GM18507 (cell line): ENCODE measurements around the gene CD160.
"Not testable (repeated sequence)": the region's sequence is repeated elsewhere in the genome, so short reads cannot be mapped to it uniquely, and the experiment has no call there.

Source experiments
- DNase-seq: peaks from one replicate; pipeline ENCODE4 v3.0.0; 2011; ENCODE audit warnings: low read depth; ENCODE audit not compliant: insufficient read length; ENCODE audit errors: extremely low spot score
- FAIRE-seq: peaks from 2 replicates; lab custom pipeline; 2011; peaks lifted over from hg19 to GRCh38; lab: Jason Lieb, UNC

Gene CD160

DNA sequence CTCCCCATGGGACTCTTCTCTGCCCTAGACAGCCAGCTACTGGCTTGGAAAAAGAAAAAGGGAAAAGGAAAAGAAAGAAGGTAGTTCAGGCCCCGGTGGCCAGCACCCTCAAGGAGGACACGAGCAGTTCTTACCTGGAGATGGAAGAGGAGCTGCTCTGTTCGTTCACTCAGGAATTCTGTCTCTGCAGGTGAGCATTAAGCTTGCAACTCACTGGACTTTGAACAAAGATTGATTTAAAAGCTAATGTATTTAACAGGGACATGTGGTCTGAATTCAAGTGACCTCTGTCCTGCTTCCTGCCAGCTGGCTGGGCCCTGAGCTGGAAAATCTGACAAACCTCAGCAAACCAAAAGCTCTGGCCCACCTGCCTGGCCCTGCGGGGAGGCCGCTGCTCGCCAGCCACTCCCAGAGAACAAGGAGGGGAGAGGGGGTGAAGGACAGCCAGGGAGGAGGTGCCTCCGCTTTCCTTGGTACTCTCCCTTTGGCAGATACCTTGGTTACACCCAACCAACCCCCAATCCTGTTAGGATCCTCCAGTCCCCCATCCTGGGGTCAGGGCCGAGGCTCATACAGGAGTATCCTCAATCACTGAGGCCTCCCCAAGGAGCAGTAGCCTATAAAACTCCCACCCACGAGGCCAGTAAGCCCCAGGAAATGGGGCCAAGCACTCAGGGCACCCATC, 12.0 kb upstream of the CD160 start, which contains the start of gene PDZK1:
PDZK1 (minus strand) TSS at position 186 of the 685 bp plus-strand sequence. CDS start 19,347 bp downstream, outside the sequence.
- no peak for FAIRE-seq
- DNase-seq: no peak

DNA sequence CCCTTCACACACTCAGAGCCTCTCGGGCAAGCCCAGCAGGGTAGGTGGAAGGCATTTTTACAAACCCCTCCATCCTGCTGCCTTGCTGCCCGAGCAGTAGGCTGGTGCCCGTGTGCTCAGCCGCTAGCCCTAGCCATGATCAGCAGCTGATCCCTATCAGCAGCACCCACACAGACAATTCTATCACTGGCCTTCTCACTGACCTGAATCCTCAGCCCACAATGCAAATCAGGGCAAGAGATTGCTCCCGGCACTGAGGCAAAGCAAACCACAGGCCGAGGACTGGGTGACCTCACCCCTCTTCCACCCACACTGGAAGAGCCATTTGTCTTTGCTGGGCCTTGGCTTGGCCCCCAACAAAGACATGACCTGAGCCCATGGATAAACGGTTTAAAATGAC, 11.2 kb upstream of the CD160 start:
- DNase-seq: no peak
- FAIRE-seq: no peak

DNA sequence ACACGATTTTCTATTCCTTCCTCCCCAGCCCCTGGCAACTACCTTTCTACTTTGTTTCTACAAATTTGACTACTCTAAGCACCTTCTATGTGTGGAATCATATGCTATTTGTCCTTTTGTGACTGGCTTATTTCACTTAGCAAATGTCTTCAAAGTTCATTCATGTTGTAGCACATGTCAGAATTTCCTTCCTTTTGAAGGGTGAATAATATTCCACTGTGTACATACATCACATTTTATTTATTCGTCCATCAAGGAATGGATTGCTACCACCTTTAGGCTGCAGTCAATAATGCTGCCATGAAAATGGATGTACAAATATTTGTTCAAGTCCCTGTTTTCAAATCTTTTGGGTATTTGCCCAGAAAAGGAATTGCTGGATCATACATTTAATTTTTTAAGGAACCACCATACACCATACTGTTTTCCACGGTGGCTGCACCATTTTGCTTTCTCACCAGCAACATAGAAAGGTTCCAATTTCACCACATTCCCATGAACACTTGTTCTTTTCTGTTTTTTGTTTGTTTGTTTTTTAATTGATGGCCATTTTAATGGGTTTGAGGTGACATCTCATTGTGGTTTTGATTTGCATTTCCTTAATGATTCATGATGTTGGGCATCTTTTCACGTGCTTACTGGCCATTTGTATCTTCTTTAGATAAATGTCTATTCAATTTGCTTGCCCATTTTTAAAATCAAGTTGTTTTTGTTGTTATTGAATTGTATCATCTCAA, 8.8 kb upstream of the CD160 start:
- no peak for DNase-seq
- no peak for FAIRE-seq

DNA sequence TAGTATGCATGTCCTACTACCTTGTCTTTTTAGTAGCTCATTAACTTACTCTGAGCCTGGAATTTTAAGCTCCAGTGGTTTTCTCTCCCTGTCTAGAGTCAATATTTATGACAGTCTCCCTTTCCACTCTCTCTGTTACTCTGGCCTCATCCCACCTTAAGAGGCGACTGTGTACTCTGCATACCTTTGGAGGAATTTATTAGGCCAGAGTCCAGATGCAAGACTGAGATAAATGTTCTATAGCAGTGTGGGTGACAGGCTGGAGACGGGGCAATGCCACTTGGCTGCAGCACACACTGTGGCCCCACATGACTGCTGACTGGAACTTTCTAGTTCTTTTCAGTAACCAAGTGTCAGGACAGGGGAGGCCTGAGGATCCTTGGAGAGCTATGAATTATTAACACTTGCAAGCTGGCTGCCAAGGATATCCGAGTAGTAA, 8.1 kb upstream of the CD160 start:
- FAIRE-seq (no peak), DNase-seq (no peak)

DNA sequence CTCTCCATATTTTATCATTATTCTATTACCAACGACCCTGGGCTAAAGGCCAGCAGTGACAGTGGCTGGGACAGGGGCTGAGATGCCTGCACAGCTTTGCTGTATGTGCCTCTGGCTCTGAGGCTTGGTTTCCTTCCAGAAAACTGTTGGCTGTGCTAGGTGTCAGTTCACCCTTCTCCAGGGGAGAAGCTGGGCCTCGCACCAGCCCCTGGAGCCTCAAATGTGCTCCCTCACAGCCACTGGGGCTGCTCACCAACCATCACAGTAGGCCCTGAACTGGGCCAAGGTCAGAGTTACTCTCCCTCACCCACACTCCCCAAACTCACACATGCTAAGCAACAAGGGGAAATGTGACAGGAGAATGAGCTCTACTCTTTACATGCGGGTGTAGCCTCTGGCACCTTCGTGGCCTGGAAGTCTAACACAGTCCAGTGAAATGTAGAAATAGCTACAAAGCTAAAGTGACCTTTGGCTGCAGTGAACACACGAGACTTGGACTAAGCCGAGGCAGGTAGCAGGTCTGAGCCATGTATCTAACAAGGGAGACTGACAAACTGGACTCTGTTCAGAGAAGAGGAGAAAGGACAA, 4.7 kb upstream of the CD160 start:
- FAIRE-seq (no peak), DNase-seq (no peak)

DNA sequence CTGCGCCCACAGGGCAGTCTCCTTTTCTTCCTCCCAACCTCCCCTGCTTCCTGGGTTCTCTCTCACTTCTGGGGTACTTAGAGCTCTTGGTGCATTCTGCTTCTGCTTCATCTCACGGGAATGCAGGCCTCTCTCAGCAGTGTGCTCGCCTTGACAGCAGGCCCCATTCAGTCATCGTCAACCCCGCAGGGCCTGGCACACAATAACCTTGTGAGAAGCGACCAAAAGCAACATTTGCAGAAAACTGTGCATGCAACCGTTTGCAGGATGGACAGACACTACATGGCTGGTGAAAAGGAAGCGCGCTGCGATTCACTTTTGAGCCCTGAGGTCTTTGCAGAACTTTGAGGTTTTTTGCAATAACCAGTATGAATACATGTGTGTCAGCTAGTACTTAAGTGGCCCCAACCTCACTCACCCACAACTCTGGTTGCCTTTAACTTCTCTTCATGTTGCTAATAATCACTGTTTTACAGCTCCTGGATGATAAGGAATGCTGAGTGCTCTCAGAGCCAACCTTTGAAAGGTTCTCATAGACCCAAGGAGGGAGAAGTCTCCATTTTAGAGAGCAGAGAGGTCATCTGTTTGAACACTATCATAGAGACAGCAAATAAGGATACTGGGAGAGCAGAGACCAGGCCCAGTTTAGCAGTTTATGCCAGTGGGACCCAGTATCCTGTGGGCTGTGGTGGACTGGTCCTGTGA, 2.5 kb upstream of the CD160 start:
- no peak for FAIRE-seq
- DNase-seq: no peak

DNA sequence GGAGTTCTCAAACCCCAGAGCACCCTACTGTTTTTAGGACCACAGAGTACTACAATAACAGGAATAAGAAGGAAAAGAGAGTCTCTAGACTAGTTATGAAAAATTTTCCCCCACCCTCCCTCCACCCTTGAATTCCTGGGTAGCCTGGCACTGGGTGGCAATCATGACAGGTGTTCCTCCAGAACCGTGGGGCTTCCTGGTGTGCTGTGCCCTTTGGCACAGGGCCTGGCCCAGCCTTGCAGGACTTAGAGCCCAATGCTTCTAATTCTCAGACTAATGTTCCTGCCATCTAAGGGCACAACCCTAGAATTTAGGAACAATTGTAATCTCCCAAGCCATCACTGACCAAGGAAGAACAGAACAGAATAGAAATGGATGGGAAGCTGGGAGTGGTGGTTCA, 1.5 kb upstream of the CD160 start:
- FAIRE-seq: no peak

DNA sequence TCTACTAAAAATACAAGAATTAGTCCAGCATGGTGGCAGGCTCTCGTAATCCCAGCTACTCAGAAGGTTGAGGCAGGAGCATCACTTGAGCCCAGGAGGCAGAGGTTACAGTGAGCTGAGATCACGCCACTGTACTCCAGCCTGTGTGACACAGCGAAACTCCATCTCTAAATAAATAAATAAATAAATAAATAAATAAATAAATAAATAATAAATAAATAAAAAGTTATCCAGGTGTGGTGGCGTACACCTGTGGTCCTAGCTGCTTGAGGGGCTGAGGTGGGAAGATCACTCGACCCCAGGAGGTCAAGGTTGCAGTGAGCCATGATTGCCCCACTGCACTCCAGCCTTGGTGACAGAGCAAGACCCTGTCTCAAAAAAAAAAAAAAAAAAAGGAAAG, 834 bp upstream of the CD160 start:
- not testable (repeated sequence) for DNase-seq, FAIRE-seq

More for the DNA sequence above, 1.5 kb upstream of the CD160 start:
- no peak for DNase-seq

DNA sequence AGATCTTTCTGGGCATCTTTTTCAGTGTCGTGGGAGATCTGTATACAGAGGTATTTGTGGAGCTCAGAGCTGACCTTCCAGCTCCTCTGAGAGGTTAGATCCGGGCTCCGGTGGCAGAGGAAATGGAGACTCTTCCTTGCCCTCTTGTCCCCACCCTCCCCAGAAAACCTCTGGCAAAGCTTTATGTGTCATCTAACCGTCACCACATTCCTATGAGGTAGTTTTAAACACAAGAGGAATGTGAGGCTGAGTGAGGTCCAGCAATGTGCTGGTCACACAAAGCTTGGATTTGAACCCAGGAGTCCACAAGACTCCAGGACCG, 1.2 kb downstream of the CD160 start:
- FAIRE-seq (no peak), DNase-seq (no peak)

DNA sequence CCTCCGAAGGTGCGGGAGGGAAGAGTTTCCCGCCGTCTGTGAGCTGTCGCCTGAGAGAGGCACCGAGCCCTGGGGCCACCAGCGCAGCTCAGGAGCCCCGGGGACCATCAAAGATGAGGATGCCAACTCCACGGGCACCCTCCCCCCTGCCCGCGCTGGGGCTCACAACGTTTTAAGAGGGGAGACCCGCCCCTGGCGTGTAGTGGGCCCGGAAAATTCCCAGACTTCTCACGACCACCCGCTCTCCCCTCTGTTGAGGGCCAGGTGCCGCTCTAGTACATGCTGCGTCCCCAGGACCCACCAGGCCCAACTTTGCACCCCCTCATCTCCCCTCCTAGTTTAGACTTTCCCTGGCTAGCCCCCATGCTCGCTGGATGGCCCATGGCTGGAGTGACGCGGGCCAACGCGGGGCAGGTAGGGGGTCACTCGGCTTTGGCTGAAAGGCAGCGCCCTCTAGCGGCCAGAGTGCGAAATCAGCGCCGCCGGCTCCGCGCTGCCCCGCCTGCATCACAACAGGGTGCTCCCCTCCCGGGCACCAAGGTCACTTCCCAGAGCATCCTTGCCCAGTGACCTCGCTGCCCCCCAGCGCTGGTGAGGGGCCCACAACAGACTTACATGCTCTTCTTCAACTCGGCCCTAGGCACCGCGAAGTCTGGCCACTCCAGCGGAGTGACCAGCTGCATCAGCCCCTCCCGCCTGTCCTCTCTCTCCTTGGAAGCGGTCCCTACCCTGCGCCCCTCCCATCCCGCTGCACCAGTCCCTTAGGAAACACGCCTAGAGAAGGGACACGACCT, 1.8 kb downstream of the CD160 start:
- peak; percentile 67 for FAIRE-seq
- peak; percentile 56 for DNase-seq

DNA sequence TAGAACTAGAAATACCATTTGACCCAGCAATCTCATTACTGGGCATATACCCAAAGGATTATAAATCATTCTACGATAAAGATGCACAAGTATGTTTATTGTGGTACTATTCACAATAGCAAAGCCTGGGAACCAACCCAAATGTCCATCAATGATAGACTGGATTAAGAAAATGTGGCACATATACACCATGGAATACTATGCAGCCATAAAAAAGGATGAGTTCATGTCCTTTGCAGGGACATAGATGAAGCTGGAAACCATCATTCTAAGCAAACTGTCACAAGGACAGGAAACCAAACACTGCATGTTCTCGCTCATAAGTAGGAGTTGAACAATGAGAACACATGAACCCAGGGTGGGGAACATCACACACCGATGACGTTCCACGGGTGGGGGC, 6.9 kb downstream of the CD160 start:
- not testable (repeated sequence) for FAIRE-seq, DNase-seq

DNA sequence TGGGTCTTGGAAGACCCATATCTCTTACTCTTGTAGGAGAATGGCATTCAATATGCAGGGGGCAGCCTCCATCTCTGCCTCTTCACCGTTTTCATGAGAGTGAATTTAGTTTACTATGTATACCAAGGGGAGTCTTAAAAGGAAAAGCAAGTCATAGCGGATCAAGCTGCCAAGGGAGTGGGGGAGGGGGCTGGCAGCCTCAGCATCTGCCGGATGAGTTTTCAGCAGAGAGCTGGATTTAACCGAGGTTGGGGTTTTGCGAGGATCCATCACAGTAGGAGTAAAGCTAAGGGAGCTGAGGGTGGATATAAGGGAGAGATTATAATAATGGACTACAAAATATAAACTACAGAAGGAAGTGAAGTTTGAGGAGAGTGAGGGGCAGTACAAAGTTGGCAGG, 9.9 kb downstream of the CD160 start:
- FAIRE-seq: no peak
- DNase-seq: no peak

DNA sequence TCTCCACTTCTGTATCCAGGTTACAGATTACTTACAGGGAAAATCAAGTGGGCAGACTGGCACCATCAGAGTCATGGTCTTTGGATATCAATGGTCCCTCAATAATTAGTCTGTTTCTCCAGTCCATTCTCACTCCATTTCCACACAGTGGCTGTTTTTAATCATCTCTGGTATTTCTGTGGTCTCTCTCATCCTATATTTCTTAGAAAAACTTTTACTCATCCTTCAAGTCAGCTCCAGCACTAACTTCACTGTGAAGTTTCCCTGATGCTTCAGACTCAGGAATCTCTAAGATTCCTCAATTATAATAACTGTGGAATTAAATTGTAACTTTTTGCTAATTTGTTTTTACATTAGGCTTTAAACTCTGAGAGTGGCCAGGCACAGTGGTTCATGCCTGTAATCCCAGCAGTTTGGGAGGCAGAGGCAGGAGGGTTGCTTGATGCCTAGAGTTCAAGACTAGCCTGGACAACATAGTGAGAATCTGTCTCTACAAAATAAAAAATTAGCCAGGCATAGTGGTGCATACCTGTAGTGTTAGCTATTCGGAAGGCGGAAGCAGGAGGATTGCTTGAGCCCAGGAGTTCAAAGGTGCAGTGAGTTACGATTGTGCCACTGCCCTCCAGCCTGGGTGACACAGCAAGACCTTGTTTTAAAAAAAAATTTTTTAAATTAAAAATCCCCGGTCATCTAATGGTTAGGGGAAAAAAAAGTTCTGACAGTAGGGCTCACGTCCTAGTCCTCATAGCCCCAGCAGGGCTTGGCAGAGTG, 10.6 kb downstream of the CD160 start:
- FAIRE-seq (no peak), DNase-seq (no peak)

DNA sequence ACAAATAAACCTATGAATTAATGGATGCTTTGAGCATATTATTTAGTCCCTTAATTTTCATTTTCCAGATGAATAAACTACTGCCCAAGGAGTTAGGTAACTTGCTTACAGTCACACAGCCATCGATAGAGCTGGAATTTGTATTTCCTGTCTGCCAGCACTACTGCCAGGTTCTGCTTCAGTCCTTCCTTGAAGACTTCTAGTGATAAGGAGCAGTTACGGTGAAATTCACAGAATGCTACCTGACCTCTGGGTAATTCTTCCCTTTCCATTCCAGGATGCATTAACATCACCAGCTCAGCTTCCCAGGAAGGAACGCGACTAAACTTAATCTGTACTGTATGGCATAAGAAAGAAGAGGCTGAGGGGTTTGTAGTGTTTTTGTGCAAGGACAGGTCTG, 11.2 kb downstream of the CD160 start:
- DNase-seq (no peak), FAIRE-seq (no peak)

DNA sequence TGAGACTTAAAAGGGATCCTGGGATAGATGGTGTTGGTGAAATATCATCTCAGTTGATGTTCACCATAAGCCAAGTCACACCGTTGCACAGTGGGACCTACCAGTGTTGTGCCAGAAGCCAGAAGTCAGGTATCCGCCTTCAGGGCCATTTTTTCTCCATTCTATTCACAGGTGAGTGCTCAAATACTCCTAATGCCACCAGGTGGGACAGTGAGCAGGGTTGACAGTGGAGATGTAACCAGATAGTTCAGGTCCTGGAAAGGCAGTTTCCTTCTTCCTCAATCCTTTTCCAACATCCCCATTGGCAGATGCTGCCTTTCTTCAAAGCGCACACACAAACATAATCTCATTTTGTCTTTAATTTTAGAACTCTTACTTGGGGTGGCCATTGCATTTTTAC, 11.6 kb downstream of the CD160 start:
- DNase-seq (no peak), FAIRE-seq (no peak)

DNA sequence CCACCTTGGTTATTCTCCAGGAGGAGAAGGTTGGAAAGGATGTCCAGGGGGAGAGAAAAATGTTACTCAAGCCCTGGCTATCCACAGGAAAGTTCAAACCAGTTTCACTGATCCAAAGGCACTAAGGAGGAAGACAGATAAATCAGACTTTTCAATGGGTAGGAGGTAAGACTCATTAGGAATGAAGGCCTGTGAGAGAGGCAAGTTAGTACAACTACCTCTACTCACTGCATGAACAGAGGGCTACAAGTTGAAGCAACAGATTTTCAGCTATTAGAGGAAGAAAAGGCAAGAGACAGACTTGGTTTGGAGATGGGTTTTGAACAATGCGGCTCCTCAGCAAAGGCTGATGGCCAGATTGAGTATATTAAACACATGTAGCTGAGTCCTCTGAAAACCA, 16.9 kb downstream of the CD160 start:
- DNase-seq: no peak
- no peak for FAIRE-seq

DNA sequence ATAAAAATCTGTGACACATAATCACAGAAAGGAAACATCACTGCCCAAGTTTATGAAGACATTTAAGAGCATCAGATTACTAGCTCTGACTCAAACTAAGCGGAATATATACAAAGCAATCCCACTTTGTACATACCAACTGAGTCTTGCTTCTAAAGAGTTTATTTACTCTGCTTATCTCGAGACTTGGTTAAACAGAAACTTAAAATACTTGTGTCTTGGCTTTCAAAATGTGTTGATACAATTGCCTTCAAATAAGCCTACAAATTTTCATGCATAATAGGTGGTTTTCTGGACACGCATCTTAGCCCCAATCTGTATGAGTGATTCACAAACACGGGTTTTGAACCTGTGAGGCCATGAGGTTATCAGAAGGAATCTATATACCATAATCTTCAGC, 21.0 kb downstream of the CD160 start:
- no peak for DNase-seq
- FAIRE-seq: no peak

DNA sequence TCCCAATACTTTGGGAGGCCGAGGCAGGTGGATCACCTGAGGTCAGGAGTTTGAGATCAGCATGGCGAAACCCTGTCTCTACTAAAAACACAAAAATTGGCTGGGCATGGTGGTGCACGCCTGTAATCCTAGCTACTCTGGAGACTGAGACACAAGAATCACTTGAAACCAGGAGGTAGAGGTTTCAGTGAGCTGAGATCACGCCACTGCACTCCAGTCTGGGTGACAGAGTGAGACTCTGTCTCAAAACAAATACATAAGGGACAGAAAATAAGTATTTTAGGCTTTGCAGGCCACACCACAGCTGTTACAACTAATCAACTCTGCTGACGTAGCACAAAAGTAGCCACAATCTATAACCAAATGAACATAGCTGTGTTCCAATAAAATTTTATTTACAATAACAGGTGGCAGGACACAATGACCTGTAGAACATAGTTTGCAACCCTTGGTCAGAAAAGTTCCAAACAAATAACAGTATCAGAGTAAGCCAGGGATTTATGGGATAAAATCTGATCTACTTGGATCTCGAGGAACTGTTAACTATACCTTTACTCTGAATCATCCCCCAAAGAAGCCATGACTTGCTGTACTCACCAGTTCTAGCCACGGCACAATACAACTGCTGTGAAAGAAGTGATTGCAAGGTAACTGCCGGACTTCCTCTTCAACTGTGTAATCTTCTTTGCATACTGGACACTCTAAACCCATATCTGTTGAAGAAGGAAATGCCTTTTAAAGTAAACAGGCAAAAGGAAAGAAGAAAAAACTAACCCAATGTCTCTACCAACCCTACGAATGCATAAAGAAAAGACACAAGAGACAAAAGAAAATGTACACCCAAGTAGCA, 28.3 kb downstream of the CD160 start:
- no peak for DNase-seq
- no peak for FAIRE-seq
